GM12801 (cell line): Measurements from ENCODE around the gene TBC1D8B.

ENCODE experiments used
- TF ChIP-seq, protein P1 (sequence below): IDR thresholded peaks from one replicate; pipeline ENCODE4 v1.5.1; 2011; ENCODE audit warnings: control low read depth; ENCODE audit not compliant: insufficient read length; ENCODE audit errors: extremely low read depth

TBC1D8B gene

DNA sequence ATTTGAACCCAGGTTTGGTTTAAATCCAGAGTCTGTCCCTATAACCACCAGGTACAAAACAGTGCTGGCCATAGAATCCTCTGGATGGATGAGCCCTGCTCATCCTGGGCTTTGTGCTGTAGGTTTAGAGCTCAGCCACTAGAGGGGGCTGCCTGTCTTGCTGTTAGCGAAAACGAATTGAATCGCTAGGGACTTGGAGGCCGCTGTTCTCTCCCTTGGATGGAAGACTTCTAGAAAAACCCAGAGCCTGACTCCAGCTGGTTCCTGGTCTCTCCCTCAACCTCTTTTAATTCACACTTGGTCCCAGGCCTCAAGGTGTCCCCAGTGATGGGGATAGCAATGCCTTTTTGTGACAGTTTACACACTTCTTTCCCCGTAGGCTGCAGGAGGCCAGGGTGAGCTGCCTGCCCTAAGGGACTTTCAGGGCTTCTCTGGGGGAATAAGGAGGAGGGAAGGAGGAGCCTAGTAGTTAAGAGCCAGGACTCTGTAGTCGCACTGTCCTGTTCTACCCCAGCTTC lies 92.0 kb downstream of the TBC1D8B start:
- TF ChIP-seq, protein P1, sequence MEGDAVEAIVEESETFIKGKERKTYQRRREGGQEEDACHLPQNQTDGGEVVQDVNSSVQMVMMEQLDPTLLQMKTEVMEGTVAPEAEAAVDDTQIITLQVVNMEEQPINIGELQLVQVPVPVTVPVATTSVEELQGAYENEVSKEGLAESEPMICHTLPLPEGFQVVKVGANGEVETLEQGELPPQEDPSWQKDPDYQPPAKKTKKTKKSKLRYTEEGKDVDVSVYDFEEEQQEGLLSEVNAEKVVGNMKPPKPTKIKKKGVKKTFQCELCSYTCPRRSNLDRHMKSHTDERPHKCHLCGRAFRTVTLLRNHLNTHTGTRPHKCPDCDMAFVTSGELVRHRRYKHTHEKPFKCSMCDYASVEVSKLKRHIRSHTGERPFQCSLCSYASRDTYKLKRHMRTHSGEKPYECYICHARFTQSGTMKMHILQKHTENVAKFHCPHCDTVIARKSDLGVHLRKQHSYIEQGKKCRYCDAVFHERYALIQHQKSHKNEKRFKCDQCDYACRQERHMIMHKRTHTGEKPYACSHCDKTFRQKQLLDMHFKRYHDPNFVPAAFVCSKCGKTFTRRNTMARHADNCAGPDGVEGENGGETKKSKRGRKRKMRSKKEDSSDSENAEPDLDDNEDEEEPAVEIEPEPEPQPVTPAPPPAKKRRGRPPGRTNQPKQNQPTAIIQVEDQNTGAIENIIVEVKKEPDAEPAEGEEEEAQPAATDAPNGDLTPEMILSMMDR, result no peak

DNA sequence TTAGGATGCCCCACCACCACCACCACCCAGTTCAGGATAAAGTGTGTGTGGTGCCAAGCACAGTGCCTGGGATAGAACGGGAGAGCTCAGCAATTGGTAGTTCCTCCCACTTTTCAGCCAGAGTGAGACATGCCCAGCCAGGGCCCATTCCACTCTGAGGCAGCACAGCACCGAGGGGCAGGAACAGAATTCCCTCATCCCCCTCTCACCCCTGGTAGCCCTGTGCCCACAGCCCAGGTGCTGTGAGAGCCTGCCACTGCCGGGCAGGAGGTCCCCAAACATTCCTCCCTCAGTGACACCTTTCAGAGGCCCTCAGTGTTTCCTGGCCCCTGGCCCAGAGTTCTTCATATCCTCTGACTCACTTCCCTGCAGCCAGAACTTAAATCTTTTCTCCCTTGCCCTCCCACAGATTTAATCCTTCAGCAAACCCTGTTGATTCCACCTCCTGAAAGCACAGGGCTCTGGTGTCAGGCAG lies 92.5 kb downstream of the TBC1D8B start:
- TF ChIP-seq, protein P1, result no peak

DNA sequence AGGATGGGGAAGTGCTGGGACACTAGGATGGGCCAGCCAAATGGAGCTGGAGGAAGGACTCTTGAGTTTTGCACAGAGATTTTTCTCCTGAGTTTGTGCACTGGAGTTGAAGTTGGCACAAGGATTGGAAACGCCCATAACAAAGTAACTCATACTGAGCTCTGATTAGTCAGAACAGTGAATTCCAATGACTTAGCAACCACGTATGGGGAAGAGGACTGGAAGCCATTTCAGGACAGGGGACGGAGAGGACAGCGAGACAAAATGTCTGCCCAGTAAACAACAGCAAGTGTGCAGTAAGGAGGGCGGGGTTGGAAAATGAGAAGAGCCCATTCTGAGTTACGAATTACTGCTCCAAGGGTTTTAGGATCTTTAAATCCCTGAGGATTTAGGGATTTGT lies 94.8 kb downstream of the TBC1D8B start:
- TF ChIP-seq, protein P1, result no peak

DNA sequence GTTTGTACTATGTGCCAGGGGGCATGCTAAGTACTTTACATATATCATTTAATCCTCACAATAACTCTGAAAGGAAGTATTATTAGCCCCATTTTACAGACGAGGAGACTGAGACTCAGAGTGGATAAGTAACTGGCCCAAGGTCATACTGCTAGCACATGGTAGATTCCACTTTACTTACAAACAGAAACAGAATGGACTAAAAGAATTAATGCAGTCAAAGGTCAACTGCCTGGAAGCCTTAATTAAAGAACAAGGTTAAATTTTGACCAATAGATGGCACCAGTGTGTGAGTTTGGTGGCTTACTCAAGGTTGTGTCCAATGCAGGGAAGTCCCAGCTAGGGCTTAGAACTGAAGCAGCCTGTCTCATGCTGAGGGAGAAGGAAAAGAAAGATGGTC lies 96.0 kb downstream of the TBC1D8B start:
- TF ChIP-seq, protein P1, result no peak

DNA sequence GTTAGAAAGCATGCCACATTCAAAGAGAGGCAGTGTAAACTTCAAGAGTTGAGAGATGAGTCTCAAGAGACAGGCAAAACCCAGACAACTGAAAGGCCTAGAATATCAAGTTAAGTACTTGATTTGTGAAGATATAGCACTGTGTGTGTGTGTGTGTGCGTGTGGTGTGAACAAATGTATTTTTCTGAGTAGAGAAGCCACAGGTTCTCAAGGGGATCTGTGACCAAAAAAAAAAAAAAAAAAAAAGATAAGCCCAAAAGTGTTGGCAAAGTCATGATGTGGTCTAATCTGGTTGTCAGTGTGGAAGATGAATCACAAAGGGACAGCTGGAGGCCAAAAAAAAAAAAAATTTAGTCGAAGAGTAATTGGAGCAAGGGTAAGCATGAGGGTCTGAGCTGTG lies 96.8 kb downstream of the TBC1D8B start:
- TF ChIP-seq, protein P1, result no peak

DNA sequence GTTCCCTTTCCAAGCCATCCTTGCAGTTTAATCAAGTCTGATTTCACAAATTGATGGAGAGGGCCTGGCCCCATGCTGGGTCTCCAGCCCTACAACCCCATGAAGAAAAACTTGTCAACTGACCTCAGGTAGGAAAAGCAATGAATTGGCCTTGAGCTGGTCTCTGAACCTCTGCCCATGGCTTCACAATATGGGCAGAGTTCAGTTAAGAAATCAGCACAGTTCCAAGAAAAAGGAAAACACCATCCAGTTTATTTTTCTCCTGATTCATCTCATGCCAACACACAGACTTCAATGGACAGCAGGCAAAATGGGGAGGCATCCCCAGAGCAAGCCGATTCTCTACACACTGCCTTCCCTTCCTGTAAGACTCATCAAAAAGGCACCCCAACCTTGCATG lies 97.4 kb downstream of the TBC1D8B start:
- TF ChIP-seq, protein P1, result no peak

DNA sequence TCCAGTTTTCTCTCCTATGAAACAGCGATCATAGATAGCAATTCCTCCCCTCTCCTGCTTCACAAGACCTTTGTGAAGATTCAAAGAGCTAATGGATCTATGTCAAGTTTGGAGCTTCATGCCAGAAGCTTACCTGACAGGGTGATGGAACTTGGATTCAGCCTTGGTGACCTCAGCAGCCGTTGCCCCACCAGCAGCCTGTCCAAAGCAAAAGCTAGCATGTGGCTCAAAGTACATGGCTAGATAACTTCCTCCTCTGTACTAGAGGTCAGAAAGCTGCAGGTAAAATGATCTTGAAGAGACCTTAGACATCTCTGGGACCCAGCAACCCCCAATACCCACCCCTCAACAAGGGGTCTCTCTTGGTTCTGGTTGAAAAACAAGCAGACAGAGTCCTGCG lies 98.9 kb downstream of the TBC1D8B start:
- TF ChIP-seq, protein P1, result no peak
